NCI-H2107 treated with DMSO at 0.1 percent for 48 hours (cell line): ENCODE data around the gene CA5A.

Experiments used
- DNase-seq: peaks from one replicate; lab custom pipeline; 2025; ENCODE audit not compliant: unreplicated experiment; lab: John Stamatoyannopoulos, UW

The CA5A gene

DNA sequence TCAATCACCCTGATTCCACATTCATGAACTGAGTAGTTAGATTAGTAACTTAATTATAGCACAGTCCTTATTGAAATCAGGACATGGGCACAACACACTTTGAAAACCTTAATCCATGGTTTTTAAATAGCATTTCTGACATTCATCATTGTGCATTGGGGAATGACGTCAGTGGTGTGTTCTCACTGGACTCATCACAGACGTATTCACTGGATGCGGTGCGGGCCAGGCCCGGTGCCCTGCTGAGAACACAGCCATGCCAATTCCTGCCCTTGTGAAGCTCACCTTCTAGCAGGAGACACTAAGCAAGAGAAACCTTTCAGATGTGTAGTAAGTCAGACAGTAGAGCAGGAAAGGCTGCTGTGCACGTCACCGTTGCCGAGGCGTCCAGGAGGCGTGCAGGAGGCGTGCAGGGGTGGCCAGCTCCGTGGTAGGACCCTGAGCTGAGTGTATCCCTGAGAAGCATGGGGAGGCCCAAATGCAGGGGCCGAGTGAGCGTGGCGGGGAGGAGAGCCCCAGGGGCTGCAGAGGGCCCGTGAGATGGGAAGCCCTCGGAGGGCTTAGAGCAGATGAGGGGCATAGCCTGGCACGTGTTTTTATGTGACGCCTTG, 27.8 kb upstream of the CA5A start:
- no peak for DNase-seq

DNA sequence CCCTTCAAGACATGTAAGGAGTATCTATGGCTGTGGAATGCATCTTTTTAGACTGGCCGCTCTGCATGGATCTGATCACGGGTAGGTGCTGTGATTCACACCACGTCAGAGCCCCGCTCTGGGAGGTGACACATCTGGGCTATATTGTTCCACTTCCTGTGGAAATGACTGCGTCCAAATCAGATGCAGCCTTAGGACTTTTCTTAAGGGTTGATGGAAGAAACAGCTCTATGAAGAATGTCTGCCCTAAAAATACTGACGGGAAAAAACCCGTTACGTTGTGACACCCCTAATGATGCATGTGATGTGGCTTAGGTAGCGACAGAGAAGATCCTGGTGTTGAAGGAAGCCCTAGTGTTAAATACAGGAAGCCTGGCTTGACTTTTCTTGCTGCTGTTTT, 27.1 kb upstream of the CA5A start:
- DNase-seq, result no peak

DNA sequence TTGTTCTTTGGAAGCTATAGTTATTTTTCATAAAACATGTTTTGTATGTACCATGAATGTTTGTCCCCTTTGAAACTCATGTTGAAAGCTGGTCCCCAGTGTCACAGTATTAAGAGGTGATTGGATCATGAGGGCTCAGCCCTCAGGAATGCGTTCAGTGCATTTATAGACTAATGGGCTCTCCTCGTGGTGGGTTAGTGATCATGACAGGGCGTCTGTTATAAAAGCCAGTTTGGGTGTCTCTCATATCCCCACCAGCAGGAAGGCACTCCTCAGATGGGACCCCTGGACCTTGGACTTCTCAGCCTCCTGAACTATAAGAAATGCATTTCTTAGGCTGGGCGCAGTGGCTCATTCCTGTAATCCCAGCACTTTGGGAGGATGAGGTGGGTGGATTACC, 25.3 kb upstream of the CA5A start:
- DNase-seq, result no peak

DNA sequence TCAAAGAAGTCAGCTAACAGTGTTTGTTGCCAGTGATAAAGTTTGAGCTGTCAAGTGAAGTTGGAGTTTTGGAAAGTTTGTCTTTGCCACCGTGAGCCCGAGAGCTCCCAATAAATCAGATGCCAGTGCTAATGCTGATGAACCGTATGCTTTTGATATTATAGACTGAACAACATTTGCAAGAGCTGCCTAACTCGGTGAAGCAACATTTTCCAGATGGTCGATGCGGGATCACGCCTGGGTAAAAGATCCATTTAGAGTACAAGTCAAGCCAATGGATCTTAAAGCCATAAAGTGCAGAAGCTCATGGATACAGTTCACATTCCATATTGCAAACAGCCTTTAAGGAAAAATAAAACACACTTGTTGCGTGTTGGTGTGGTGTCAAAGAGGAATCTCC, 24.5 kb upstream of the CA5A start:
- DNase-seq, result no peak

DNA sequence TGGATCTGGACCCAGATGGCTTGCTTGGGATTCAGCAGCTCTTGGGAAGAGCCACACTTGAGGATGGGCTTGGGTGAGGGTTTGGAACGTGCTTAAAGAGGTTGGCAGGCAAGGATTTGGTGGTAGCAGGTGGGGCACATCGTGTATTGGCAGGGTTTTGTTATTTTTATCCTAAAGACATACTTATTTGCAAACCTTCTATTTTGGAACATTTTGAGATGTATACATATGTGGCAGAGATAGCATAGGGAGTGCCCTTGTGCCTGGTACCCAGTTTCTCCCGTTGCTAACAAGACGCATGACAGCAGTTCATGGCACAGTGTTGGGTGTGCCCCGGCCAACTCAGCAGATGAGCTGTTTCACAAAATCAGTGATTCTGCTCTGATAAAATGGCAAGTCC, 24.0 kb upstream of the CA5A start:
- DNase-seq, result no peak

DNA sequence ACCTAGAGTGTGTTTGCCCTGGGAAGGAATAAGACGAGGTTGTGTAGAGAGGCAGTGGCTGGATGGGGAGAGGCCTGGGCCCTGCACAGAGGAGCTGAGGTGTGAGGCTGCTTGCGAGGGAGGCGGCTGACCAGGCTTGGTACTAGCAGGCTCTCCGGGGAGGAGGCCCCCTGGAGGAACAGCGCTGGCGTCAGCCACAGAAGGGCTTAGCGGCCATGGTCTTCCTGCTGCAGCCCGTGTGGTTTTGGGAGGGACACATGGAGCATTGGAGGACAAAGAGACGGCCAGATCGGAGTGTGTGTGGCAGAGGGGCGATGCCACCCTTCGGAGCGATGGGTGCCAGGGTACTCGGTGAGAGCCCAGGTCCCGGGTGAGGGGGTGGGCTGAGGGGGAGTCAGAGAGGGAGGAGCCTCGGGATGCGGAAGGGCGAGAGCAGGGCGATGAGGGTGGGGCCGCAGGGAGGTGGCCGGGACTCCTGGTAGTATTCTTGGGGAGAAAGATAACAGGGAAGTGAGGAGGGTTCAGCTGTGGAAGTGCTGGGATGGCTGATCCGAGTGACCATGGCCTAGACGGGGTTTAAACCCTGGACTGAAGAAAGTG, 23.2 kb upstream of the CA5A start:
- no peak for DNase-seq

DNA sequence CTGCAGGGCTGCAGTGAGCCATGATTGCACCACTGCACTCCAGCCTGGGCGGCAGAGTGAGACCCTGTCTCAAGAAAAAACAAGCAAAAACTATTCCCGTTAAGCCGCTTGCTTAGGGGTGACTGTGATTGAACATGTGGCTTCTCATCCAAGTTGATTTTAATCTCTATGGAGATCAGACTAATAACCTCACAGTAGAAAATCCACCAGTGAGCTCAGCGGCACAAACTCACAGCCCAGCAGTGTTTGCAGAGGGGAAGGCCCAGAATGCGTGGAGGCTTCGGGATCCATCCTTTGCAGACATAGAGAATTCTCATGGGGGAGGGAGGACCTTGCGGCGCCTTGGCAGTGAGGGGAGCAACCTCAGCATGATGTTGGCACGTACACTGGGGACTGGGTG, 22.3 kb upstream of the CA5A start:
- no peak for DNase-seq

DNA sequence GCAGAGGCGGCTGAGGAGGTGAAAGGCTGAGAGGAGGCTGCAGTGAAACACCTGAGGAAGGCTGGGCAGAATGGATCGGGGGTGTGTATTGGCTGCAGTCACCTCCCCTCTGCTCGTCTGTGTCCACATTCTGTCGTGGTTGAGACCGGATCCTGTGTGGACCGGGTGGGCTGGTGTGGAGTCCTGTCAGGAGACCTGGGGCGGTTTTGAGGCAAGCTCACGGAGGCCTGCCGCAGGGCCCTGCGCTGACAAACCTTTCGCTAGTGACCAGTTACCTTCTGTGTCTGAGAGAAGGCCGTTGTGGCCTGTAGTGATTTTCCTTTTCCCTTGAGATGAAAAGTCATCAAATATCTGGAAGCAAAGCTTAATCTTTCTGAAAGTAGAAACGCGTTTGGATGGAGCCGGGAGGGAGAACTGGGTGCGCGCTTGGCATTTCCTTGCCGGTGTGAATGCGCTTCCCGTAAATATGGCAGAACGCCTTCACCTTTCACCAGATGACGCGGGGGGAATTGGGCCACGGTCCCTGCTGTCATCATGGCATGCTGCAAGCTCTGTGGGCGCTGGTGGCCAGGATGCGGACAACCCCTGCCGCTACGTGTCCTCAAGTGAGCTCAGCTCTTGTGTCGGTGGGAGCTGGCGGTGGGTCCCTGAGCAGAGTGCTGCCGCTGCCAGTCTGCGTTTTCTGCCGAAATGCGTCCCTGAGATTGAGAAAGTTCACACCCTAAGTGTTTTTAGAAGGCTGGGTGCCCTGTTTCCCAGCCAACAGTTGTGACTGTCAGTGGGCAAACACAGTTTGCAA, 21.2 kb upstream of the CA5A start:
- no peak for DNase-seq

DNA sequence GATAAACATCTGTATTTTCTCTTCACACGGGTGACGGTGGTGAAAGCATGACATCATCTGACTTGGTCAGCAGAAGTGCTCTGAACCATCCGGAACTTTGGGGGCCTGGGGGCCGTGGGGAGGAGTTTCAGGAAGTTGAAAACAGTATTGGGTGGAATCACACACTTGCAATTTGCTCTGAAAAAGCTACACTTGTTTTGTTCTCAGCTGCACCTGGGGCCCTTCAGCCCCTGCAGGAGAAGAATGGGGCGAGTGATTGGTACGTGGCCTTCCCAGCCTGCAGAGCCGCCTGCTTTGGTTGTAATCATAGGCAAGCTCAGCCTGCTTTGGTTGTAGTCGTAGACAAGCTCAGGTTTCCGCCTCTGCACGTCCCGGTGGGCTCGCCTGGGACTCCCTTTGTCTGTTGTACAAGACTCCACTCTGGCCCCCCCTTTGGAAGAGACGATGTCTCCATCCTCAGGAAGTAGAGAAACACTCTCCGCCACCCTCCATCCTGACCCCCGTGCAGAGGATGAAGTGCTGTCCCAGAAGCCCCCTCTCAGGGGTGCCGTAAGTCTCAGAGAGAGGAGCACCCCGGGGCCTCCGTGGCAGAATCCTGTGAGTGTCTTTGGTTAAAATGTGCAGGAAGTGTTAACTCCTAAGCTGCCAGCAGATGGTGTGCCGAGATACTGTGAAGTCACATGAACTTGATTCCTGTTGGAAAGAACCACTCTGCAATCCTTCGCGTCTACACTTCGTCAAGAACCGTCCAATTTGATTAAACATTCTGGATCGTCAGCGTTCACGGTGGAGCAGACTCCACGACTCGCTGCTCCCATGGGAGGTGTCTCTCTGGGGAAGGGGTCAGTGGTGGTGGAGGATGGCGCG, 20.3 kb upstream of the CA5A start:
- peak; percentile 39 for DNase-seq

DNA sequence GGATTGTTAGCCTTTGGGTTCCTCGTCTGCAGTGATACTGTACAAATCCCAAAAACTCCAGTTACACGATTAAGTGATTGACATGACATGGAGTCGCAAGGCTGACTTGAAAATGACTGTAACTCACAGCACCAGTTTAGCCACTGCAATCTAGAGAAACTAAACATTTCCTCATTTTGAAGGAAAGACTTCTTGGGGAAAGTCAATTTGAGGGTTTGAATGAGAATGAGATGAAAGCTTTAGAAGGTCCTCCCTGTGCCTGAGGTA, 19.7 kb upstream of the CA5A start:
- DNase-seq, result no peak

DNA sequence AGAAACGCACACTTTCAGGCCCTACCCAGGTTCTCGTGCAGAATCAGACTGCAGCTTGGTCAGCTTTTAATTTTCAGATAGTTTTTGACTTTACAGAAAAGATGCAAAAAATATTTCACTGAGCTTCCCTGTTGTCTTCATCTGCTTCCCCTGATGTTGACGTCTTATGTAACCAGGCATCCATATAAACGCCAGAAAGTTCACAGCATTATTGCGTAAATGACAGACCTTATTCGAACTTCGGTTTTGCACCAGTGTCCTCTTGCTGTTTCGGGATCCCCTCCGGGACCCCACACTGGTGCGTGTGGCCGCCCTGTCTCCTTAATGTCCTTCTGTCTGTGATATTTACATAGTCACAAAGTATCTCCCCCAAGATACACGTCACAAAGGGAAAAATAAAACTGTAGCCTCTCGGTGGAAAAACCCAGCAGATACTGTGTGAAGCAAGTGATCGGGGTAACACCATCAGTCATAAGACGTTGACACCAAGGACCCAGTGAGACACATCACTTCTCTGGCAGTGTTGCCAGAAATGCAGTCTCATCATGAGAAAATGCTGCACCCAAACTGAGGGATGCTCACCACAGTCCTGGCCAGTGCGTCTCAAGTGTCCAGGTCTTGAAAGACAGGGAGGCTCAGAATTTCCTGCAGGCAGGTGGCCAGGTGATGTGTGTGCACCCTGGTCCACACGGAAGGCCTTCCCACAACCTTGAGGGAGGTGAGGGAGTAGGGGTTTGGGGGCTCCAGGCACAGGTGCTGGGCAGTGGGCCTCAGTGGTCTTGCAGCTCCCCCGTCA, 19.2 kb upstream of the CA5A start:
- DNase-seq, result no peak

DNA sequence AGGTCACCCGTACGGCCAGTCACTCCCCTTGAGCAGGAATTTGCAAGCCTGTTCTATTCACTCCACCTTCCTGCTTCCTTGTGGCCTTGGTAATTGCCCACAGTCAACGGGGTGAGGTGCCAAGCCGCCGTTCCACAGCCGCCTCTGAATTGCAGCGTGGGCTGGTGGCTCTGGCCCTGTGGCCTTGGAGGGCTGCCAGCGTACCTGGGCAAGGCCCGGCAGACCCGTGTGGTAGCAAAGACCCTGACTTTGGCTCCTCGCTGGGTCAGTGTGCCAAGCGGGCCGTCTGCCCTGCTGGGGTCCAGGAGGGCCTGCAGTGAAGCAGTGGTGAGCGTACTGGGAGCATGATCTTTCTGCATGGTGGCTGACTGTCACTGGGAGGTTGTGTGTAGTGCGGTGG, 18.5 kb upstream of the CA5A start:
- no peak for DNase-seq

DNA sequence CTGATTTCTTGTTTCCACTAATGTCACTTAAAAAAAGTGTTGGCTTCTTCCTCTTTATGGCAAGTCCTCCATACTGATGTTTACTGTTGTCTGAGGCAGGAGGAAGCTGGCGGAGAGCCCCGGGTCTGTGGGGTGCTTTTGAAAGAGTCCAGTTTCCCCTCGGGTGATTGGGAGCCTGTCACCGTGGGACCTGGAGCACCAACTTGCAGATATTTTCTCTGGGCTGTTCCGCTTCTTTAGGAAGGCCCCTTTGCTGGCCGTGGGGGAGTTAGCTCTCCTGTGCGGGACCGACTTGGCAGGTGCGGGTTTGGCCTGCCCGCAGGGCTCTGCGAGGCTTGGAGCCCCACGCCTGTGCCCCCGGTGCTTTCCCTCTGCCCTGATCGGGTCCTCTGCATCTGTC, 18.0 kb upstream of the CA5A start:
- no peak for DNase-seq

DNA sequence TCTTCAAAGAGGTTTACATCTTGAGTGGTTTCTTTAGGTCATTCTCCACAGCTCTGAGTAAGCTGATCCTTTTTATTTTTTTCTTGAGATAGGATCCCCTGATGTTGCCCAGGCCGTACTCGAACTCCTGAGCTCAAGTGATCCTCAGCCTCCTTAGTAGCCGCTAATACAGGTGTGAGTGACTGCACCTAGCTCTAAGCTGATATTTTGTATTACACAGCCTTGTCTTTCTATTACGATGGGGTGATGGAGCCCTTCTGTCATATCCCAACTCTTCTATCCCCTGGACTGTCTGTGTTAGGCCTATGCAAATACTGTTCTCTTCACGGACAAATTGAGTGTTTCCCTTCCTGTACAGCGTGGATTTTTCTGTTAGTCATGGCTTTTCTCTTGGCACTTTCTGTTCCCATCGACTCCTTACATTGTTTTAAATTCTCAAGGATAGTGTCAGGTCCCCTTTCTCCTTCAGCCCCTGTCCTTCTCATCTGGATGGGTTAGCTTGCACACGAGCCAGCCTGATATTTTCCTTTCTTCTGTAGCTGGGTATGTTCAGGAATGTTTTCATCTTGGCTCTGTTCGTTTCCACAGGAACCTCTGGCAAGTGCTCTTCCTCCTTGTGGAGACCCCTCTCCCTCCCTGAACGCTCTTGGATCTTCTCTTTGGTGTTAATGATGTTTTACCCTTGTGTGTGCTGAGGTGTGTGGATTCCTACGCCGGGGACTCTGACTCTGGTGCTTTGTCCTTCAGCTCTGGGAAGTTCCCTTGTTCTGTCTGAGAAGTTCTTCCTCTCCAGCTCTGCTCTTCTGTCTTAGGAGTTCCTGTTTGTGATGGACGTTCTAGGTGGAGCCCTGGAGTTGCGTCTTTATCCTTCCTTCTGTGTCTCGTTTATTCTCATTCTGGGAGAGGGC, 17.2 kb upstream of the CA5A start:
- DNase-seq, result no peak

DNA sequence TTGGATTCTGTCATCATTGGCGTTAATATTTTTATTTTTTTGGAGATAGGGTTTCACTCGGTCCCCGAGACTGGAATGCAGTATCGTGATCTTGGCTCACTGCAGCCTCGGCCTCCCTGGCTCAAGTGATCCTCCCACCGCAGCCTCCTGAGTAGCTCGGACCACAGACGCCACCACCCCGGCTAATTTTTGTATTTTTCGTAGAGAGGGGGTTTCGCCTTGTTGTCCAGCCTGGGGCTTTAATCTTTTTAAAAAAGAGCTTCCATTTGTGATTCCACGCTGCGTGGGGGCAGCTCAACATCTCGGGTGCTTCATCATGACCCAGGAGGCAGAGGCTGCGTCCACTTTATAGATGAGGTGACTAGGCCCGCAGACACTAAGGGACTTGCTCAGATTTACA, 16.4 kb upstream of the CA5A start:
- DNase-seq, result no peak

DNA sequence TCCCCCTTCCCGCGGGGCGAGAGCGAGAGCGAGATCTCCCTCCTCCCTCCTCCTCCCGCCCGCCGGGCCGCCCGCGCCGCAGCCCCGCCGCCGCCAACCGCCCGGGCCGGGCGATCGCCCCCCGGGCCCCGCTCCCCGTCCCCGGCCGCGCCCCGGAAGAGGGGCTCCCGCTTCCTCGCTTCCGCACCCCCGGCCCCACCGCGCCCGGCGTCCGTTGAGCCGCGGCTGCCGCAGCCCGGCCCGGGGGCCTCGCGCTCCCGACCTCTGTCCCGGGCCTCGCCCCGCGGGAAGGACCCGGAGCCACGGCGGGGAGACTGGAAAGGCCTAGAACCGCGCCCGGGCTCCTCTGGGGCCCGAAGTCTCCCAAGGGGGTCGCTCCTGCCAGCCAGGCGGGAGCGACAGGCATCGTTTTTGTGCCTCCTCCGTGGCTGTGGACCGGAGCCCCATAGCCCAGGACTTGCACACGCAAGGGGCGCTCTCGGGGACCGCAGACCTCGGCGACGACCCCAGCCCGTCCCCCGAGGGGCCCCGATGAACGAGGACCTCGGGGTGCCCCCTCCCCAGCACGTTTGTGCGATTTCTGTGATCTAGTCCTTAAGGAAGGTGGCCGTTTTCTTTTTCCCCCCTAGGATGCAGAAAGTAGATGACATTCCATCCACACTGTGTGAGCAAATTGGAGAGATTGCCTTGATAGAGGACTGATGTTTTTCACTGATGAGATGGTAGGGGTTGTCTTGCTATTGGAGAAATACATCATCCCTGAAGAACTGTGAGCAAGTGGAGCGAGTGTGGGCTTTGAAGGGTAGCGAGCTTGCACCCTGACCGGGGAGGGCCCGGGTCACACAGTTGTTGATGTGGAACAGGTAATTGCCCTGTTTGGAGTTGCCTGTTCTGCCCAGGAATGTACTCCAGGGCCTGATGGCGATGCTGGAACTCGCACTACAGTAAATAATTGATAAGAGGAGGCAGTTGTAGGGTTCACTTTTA, 15.5 kb upstream of the CA5A start:
- DNase-seq, result no peak

DNA sequence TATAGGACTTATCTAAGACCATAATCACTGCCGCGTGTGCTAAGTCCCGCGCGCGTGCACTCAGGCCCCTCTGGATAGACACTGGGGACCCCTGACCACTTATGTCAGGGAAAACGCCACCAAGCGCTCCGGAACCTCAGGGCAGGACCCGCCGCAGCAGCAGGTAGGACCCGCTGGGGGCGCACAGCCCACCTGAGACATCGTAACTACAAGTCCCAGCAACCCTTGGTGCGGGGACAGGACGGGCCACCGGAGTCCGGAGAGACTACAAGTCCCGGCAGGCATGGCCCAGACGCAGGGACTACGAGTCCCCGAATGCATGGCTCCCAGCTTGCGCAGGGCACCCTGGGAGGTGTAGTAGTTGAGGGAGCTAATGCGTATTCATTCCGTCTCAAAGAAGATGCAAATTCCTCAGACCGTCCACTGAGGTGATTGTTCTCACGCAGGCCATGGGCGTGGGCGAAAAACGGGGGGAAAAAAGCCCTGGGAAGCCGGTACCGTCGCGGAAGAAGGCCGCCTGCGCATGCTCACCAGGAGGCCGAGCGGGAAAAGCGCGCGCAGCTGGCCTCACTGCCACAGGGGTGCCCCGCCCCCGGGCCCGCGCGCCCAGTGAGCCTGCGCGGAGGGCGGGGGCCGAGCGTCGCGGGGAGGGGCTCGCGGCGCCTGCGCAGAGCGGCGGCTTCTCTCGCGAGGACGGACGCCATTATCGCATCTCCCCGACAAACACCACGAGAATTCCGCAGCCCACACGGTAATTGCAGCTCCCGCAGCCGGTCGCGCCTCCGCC, 14.6 kb upstream of the CA5A start, which contains the start of gene BANP:
BANP (plus strand) TSS at position 670 of the 787 bp plus-strand sequence. CDS start 23,682 bp downstream, outside the sequence.
- DNase-seq, result peak; percentile 87
